Immature natural killer cell (primary cell): ENCODE data around the gene OR10V1. TPM values are rescaled to one million over a fixed set of nuclear protein-coding genes. Genes with fewer than 3 reads are reported as not detected.
A peak's percentile ranks its signal among the peaks of the same experiment; 100 is the strongest.

ENCODE experiments used
- DNase-seq, 3 donors: peaks; one replicate each; pipeline ENCODE4 v3.0.0; 2022; ENCODE audit warnings: mixed read lengths in 1 of 3
- H3K27ac Mint-ChIP-seq, 6 donors: one replicate each; pipeline ENCODE4 v1.8.0; 2020; ENCODE audit warnings: mixed read lengths in 6 of 6, mild to moderate bottlenecking in 5 of 6, inconsistent platforms in 4 of 6, moderate library complexity in 3 of 6
- H3K27me3 Mint-ChIP-seq, 3 donors: one replicate each; pipeline ENCODE4 v1.8.0; 2020 to 2021; ENCODE audit warnings: low read depth in 3 of 3, mild to moderate bottlenecking in 3 of 3, mixed read lengths in 3 of 3, moderate library complexity in 3 of 3, inconsistent platforms in 1 of 3
- H3K36me3 Mint-ChIP-seq, 3 donors: one replicate each; pipeline ENCODE4 v1.8.0; 2020; ENCODE audit warnings: mixed read lengths in 3 of 3, inconsistent platforms in 2 of 3, mild to moderate bottlenecking in 2 of 3
- H3K4me1 Mint-ChIP-seq, 2 donors: one replicate each; pipeline ENCODE4 v1.8.0; 2020; ENCODE audit warnings: inconsistent platforms in 2 of 2, mild to moderate bottlenecking in 2 of 2, mixed read lengths in 2 of 2, moderate library complexity in 1 of 2
- H3K4me3 Mint-ChIP-seq, 5 donors: one replicate each; pipeline ENCODE4 v1.8.0; 2020; ENCODE audit warnings: mild to moderate bottlenecking in 5 of 5, mixed read lengths in 5 of 5, inconsistent platforms in 3 of 5, moderate library complexity in 3 of 5
- H3K9me3 Mint-ChIP-seq, 6 donors: one replicate each; pipeline ENCODE4 v1.8.0; 2020; ENCODE audit warnings: mild to moderate bottlenecking in 6 of 6, mixed read lengths in 6 of 6, inconsistent platforms in 4 of 6, moderate library complexity in 3 of 6
- polyA plus RNA-seq, 3 donors: library from polyadenylated mRNA; unstranded; fragments of 300-500 nt; fragmentation: Illumina TruSeq; gene quantifications; one replicate each; pipeline ENCODE4 v1.2.3, GENCODE V29; 2021

Gene OR10V1, protein sequence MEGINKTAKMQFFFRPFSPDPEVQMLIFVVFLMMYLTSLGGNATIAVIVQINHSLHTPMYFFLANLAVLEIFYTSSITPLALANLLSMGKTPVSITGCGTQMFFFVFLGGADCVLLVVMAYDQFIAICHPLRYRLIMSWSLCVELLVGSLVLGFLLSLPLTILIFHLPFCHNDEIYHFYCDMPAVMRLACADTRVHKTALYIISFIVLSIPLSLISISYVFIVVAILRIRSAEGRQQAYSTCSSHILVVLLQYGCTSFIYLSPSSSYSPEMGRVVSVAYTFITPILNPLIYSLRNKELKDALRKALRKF
- not detected for polyA plus RNA-seq

DNA sequence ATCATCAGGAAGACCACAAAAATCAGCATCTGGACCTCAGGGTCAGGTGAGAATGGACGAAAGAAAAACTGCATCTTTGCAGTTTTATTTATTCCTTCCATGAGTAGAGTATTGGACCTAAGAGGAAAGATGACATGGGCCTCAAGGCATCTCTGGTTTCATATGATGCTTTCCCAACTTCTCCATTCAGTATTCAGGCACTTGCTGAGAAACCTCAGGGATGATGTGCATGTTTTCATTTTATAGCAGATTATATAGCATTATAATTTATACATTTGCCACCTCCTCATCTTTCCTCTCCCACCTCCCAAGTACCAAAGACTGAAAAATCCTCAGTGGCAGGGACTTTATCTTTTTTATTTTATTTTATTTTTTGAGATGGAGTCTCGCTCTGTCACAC, at the start of gene OR10V1:
Gene OR10V1 (minus strand): TSS at position 101 of the 400 bp plus-strand sequence. CDS start 0 bp downstream, at position 101.
- no peaks in the 10 kb centered on the region for H3K4me1 Mint-ChIP-seq
- no peak within 1 kb of the TSS for H3K4me3 Mint-ChIP-seq
- no peak for DNase-seq
- peaks cover 6 to 7% (median 6%) of the 10 kb centered on the region in 3 donors for H3K27me3 Mint-ChIP-seq
- H3K36me3 Mint-ChIP-seq: no peaks in the 10 kb centered on the region
- no peak within 1 kb of the TSS for H3K27ac Mint-ChIP-seq
- no peaks in the 10 kb centered on the region for H3K9me3 Mint-ChIP-seq

DNA sequence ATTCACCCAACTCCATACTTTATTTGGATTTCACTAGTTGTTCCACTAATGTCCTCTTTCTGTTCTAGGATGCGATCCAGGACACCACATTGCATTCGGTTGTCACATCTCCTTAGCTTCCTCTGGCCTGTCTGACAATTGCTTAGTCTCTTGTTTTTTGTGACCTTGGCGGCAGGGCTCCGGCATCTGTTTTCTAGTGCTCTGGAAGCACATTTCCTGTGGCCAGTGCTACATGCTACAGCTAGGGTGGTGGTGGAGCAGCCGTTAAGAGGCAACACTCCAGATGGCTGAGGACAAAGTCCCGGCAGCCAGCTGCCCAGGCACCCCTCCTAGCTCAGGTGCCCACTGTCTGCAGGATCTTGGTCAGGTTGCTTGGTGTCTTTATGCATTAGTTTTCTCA, 48.3 kb upstream of the OR10V1 start:
- H3K27me3 Mint-ChIP-seq: peaks cover 2 to 3% (median 2%) of the 10 kb centered on the region in 3 donors
- peaks cover 0 to 5% (median 0%) of the 10 kb centered on the region in 3 donors for H3K36me3 Mint-ChIP-seq
- peaks cover 14 to 17% of the 10 kb centered on the region in 2 donors for H3K4me1 Mint-ChIP-seq
- no peak for DNase-seq
- H3K9me3 Mint-ChIP-seq: no peaks in the 10 kb centered on the region
- no peak overlapping the region for H3K4me3 Mint-ChIP-seq
- no peak overlapping the region for H3K27ac Mint-ChIP-seq

DNA sequence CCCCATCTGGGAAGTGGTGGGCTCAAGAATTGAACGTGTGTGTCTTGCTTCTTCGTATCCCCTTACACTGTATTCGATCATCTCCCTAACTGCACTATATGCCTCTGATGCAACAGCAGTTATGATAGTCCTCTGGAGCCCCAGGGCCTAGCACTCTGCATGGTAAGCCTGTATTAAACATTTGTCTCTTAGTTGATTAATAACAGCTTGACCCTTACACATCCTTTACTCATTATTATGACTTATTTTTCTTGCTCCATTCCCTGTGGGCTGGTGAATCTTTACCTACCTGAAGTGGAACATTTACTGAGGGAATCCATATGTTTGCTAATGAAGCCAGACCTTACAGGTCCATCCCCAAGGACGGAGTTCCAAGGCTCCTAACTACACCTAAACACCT, 47.1 kb upstream of the OR10V1 start:
- Mint-ChIP-seq H3K27me3 (peaks cover 2 to 3% (median 2%) of the 10 kb centered on the region in 3 donors), H3K27ac (peak overlapping the region in 1 of 6 donors; percentile 70), H3K4me3 (no peak overlapping the region), H3K36me3 (peaks cover 0 to 5% (median 0%) of the 10 kb centered on the region in 3 donors), H3K9me3 (no peaks in the 10 kb centered on the region), H3K4me1 (peaks cover 26 to 29% of the 10 kb centered on the region in 2 donors)
- DNase-seq: no peak

DNA sequence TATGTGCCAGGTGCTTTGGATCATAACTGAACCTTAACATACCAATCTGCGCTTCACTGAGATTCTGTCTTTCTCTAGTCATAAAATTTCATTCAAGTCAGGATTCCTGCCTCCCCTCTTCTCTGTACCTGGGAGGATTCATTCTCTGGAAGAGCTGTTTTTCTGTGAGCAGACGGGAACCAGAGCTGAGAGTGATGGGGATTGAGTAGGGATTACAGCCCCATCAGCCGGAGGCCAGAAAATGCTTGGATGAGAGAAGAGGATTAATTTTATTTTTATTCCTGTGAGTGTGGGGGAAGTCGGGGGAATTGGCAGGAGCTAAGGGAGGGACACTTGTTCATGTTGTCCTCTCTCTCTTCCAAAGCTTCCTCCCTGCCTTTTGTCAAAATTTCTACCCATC, 46.3 kb upstream of the OR10V1 start:
- no peak overlapping the region for H3K4me3 Mint-ChIP-seq
- no peaks in the 10 kb centered on the region for H3K9me3 Mint-ChIP-seq
- H3K4me1 Mint-ChIP-seq: peaks cover 23 to 26% of the 10 kb centered on the region in 2 donors
- H3K27me3 Mint-ChIP-seq: peaks cover 2 to 3% (median 2%) of the 10 kb centered on the region in 3 donors
- DNase-seq: no peak
- H3K36me3 Mint-ChIP-seq: peaks cover 0 to 5% (median 0%) of the 10 kb centered on the region in 3 donors
- no peak overlapping the region for H3K27ac Mint-ChIP-seq

DNA sequence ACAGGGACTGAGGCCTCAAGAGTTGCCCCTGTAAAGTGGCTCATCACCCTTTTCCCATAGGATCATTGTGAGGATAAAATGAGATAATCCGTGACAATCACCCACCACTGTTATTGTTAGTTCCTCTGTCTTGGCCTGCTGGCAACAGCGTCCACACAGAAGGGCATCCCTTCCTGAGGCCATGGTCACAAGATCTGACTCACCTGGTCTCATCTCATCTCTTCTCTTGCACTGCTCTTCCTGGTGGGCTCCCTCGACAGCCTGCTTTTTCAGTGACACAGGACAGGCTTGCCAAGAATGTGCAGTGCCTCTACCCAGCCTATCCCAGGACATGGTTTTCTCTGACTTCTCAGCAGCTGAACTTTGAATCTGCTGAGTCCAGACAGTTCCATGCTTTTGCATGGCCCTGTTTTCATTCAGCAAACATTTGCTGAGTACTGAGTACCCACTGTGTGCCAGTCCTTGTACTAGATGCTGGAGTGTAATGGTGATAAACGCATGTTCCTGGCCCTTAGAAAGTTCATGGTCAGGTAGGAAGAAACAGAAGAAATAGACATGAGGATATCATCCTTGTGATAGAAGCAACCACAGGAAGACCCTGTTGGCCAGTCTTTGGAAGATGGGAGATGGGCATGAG, 44.9 kb upstream of the OR10V1 start:
- Mint-ChIP-seq H3K4me3 (no peak overlapping the region), H3K27ac (no peak overlapping the region), H3K9me3 (no peaks in the 10 kb centered on the region), H3K36me3 (peaks cover 0 to 5% (median 0%) of the 10 kb centered on the region in 3 donors), H3K27me3 (peaks cover 3 to 5% (median 5%) of the 10 kb centered on the region in 3 donors), H3K4me1 (peaks cover 29 to 38% of the 10 kb centered on the region in 2 donors)
- DNase-seq: no peak

DNA sequence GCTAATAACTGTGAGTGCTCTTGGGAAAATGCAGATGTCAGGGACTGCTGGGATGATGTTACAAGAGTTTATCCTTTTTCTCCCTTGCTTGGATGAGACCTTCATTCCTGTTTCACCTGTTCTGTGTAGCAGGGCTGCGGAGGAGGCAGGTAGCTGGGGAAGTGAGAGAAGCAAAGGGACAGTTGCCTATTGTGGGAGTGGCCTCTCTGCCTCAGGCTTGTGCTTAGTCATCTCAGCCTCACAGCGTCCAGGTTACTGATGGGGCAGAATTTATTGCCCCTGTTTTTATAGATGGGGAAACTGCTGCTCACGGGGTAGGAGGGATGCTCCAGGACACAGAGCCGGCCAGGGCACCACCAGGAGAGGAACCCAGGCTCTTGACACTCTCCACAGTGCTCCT, 43.2 kb upstream of the OR10V1 start:
- Mint-ChIP-seq H3K36me3 (no peaks in the 10 kb centered on the region), H3K27ac (peak overlapping the region; percentile 17 to 84 (median 63)), H3K27me3 (peaks cover 2 to 5% (median 3%) of the 10 kb centered on the region in 3 donors), H3K4me3 (peak overlapping the region; percentile 80 to 91 (median 86)), H3K9me3 (no peaks in the 10 kb centered on the region), H3K4me1 (peaks cover 29 to 38% of the 10 kb centered on the region in 2 donors)
- no peak for DNase-seq

DNA sequence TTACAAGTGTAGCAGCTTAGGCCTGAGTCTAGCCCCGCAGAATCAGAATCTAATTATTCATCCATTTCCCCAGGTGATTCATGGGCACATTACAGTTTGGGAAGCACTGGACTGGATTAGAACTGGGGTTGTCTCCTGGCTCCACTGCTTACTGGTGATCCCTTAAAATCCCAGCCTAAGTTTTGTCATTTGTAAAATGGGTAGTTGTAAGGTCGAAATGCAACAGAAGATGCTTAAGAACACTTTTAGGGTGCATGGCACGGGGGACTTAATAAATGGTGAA, 42.9 kb upstream of the OR10V1 start:
- H3K4me1 Mint-ChIP-seq: peaks cover 29 to 38% of the 10 kb centered on the region in 2 donors
- H3K36me3 Mint-ChIP-seq: no peaks in the 10 kb centered on the region
- peak overlapping the region in 5 of 6 donors; percentile 29 to 84 (median 71) for H3K27ac Mint-ChIP-seq
- no peaks in the 10 kb centered on the region for H3K9me3 Mint-ChIP-seq
- no peak for DNase-seq
- peaks cover 2 to 5% (median 3%) of the 10 kb centered on the region in 3 donors for H3K27me3 Mint-ChIP-seq
- H3K4me3 Mint-ChIP-seq: peak overlapping the region; percentile 80 to 91 (median 86)

DNA sequence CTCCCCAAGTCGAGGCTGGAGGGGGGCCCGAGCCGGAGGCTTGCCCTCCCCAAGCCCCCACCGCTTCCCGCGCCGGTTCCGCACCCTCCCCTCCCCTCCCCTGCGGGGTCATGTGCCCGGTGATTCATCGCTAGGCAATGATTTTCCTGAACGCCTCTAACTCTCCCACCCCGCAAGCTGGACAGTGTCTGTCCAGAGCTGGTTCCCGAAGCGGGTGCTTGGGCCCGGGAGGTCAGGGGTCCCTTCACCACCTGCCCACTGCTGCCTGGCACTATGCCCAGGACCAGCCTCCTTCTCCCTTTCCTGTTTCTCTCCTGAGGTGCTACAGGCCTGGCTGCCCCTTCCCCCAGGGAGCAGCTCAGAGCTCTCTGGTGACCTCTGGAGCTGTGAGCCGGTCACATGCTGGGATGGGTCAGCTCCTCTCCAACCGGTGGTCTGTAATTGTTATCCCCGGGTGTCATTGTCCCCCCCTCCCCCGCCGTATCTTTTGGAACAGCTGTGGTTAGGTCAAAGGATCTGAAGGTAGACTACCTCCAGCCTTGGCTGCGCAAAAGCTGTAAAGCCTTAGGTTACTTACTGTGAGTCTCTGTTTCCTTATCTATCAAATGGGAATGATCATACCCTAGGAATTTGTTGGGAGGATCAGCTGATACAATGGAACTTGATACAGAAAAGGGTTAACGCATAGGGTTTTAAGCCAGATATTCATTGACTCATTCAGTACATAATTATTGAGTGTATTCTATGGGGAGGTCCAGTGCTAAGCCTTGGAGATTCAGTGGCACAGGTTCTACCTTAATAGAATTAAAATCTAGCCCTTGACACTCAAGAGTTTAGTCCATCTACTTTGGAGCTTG, 42.3 kb upstream of the OR10V1 start:
- Mint-ChIP-seq H3K9me3 (no peaks in the 10 kb centered on the region), H3K4me1 (peaks cover 29 to 38% of the 10 kb centered on the region in 2 donors), H3K27me3 (peaks cover 2 to 5% (median 3%) of the 10 kb centered on the region in 3 donors), H3K36me3 (no peaks in the 10 kb centered on the region), H3K4me3 (peak overlapping the region; percentile 80 to 91 (median 86)), H3K27ac (peak overlapping the region; percentile 29 to 84 (median 73))
- DNase-seq: peak in 2 of 3 donors; percentile 43 to 46

DNA sequence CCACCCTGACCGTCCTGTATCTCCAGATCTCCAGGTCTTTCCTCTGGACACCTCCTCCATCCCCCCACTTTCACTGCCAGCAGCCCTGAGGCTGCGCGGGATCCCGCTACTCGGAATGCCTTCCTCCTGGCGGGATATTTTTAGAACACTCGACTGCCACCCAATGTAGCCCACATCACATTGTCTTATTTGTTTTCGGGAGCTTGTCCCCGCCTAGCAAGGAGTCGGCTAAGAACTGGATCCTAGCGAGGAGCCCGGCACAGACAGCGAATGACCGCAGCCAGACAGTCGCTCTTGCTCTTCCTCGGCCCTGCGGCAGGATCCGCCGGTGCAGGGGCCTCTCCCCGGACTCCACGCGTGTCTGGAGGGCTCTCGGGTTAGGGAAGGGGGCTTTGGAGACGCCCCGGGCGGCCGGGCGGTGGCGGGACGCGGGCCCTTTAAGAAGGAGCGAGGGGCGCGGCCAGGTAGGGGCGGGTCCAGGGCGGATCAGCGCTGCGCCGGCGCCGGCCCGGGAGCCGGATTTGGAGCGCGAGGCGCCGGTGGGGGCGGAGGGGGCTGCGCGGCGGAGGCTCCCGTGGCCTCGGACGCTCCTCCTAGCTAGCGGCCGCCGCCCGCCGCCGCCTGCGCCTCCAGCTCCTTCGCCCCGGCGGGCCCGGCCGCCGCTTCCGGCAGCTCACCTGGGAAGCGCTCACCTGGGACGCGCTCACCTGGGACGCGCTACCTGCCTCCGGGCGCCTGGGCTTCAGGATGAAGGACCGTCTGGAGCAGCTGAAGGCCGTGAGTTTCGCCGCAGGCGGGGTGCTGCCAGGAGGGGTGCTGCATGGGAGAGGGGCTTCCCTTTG, 41.4 kb upstream of the OR10V1 start, which contains the start of gene STX3:
Gene STX3 (plus strand): TSS at position 518 of the 842 bp plus-strand sequence. CDS start 230 bp downstream, at position 748.
- peak within 1 kb of the TSS; percentile 90 to 98 (median 93) for H3K4me3 Mint-ChIP-seq
- H3K36me3 Mint-ChIP-seq: no peaks in the 10 kb centered on the region
- H3K27ac Mint-ChIP-seq: peak within 1 kb of the TSS; percentile 71 to 86 (median 81)
- no peaks in the 10 kb centered on the region for H3K9me3 Mint-ChIP-seq
- peaks cover 2 to 5% (median 2%) of the 10 kb centered on the region in 3 donors for H3K27me3 Mint-ChIP-seq
- H3K4me1 Mint-ChIP-seq: peaks cover 29 to 38% of the 10 kb centered on the region in 2 donors
- peak; percentile 60 to 67 (median 65) for DNase-seq

DNA sequence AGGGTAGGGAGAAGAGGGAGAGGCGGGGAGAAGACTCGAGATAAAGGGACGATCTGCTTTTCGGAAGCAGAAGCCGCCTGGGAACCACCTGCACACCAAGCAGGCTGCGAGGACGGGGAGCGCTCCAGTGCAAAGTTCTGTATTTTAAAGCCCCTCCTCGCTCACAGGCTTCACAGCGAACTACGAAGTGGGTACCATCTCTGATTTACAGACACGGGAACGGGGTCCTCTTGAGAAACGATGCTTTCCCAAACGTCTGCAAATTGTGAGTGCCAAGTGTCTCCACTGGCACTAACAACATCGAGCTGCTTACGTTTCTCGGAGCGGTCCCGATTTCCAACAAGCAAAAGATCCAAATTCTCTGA, 40.8 kb upstream of the OR10V1 start:
- H3K4me1 Mint-ChIP-seq: peaks cover 29 to 38% of the 10 kb centered on the region in 2 donors

DNA sequence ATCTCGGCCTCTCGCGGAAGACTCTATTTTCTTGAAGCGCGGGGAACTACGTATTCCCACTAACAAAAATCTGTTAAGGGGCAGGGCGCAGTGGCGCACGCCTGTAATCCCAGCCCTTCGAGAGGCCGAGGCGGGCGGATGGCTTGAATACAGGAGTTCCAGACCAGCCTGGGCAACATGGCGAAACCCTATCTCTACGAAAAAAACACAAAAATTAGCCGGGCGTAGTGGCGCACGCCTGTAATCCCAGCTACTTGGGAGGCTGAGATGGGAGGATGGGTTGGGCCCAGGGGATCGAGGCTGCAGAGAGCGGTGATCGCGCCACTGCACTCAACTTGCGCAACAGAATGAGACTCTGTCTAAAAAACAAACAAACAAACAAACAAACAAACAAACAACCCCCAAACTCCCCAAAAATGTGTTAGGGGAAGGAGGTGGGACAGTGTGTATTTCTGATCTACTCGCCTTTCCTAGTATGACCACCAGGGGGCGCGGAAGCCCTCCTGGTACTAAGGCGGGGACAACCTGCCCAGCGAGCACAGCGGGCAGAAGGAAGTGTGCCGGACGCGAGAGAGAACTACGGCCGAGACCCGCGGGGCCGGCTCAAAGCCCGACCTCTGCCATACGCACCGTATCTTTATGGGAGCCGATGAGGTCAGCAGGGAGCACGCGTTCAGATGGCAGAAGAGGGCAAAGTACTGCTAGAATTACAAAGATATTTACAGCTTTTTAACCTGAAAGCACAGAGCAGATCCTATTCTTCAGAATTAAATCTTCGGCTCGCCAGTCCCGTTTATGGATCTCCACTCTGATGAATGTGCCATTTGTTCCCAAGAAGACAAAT, 40.2 kb upstream of the OR10V1 start:
- Mint-ChIP-seq H3K27ac (peak overlapping the region; percentile 43 to 78 (median 70)), H3K4me3 (peak overlapping the region; percentile 90 to 98 (median 93)), H3K27me3 (peaks cover 2 to 9% (median 6%) of the 10 kb centered on the region in 3 donors), H3K9me3 (no peaks in the 10 kb centered on the region), H3K36me3 (no peaks in the 10 kb centered on the region), H3K4me1 (peaks cover 29 to 38% of the 10 kb centered on the region in 2 donors)
- peak; percentile 76 to 81 (median 78) for DNase-seq

More for the DNA sequence above, 40.8 kb upstream of the OR10V1 start:
- Mint-ChIP-seq H3K27me3 (peaks cover 2 to 5% (median 2%) of the 10 kb centered on the region in 3 donors), H3K4me3 (peak overlapping the region; percentile 90 to 98 (median 93)), H3K27ac (peak overlapping the region in 5 of 6 donors; percentile 43 to 86 (median 78)), H3K9me3 (no peaks in the 10 kb centered on the region), H3K36me3 (no peaks in the 10 kb centered on the region)
- no peak for DNase-seq

DNA sequence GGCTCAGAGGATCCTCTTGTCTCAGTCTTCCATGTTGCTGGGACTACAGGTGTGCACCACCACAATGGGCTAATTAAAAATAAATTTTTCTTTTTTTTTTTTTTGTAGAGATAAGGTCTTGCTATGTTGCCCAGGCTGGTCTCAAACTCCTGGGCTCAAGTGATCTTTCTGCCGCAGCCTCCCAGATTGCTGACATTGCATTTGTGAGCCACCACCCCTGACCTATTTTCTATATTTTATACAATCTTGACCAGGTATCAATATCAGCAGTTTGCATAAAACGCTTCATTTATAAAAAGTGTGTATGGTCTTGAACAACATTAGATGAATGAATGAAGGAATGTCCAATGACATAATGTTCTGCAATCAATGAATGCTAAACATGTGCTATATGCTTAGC, 32.5 kb upstream of the OR10V1 start:
- DNase-seq: no peak
- H3K27ac Mint-ChIP-seq: no peak overlapping the region
- H3K4me3 Mint-ChIP-seq: no peak overlapping the region
- no peaks in the 10 kb centered on the region for H3K4me1 Mint-ChIP-seq
- no peaks in the 10 kb centered on the region for H3K9me3 Mint-ChIP-seq
- H3K36me3 Mint-ChIP-seq: no peaks in the 10 kb centered on the region
- peaks cover 7 to 14% (median 12%) of the 10 kb centered on the region in 3 donors for H3K27me3 Mint-ChIP-seq
